Esophagus (tissue), 2 donors: ENCODE measurements around the gene KDR. TPM values are rescaled to one million over a fixed set of nuclear protein-coding genes. Genes with fewer than 3 reads are reported as not detected.

Experiments
- H3K27ac ChIP-seq, 2 donors: one replicate each; pipeline ENCODE4 v1.5.1; 2013; ENCODE audit warnings: low read depth in 2 of 2, mild to moderate bottlenecking in 2 of 2, inconsistent platforms in 1 of 2, low read length in 1 of 2, moderate library complexity in 1 of 2
- H3K27me3 ChIP-seq, 2 donors: one replicate each; pipeline ENCODE4 v1.6.1; 2013; ENCODE audit warnings: low read length in 2 of 2, control low read depth in 1 of 2, mild to moderate bottlenecking in 1 of 2; ENCODE audit not compliant: insufficient read depth in 2 of 2, control insufficient read depth in 1 of 2
- H3K36me3 ChIP-seq, 2 donors: one replicate each; pipeline ENCODE4 v1.6.1; 2013; ENCODE audit warnings: low read length in 1 of 2; ENCODE audit not compliant: control insufficient read depth in 2 of 2, insufficient read depth in 2 of 2
- H3K4me1 ChIP-seq, 2 donors: one replicate each; pipeline ENCODE4 v1.6.1; 2013; ENCODE audit warnings: low read length in 1 of 2; ENCODE audit not compliant: control insufficient read depth in 2 of 2, insufficient read depth in 2 of 2
- H3K4me3 ChIP-seq, 2 donors: one replicate each; pipeline ENCODE4 v1.5.1; 2013; ENCODE audit warnings: low read length in 2 of 2, mild to moderate bottlenecking in 2 of 2, low read depth in 1 of 2, moderate library complexity in 1 of 2
- H3K9me3 ChIP-seq, 2 donors: one replicate each; pipeline ENCODE4 v1.6.1; 2013; ENCODE audit warnings: mild to moderate bottlenecking in 2 of 2, low read depth in 1 of 2, low read length in 1 of 2, moderate library complexity in 1 of 2; ENCODE audit not compliant: control insufficient read depth in 2 of 2, insufficient read depth in 1 of 2
- WGBS, 2 donors: extraction: QIAGEN DNeasy Blood & Tissue Kit; methylation state at CpG; one replicate each; pipeline ENCODE4 v1.1.7; 2013; 5-methylcytosine and 5-hydroxymethylcytosine counted together
- polyA plus RNA-seq, 2 donors: library from polyadenylated mRNA; stranded (reverse); fragments of 200-250 nt; gene quantifications; one replicate each; pipeline ENCODE4 v1.2.3, GENCODE V29; 2013
- donor health status: healthy with polysubstance abuse.
- donor health status: Bipolar disorder and iron deficiency.

The KDR gene
- polyA plus RNA-seq, 2 donors, result 1.2 to 2.5 TPM

DNA sequence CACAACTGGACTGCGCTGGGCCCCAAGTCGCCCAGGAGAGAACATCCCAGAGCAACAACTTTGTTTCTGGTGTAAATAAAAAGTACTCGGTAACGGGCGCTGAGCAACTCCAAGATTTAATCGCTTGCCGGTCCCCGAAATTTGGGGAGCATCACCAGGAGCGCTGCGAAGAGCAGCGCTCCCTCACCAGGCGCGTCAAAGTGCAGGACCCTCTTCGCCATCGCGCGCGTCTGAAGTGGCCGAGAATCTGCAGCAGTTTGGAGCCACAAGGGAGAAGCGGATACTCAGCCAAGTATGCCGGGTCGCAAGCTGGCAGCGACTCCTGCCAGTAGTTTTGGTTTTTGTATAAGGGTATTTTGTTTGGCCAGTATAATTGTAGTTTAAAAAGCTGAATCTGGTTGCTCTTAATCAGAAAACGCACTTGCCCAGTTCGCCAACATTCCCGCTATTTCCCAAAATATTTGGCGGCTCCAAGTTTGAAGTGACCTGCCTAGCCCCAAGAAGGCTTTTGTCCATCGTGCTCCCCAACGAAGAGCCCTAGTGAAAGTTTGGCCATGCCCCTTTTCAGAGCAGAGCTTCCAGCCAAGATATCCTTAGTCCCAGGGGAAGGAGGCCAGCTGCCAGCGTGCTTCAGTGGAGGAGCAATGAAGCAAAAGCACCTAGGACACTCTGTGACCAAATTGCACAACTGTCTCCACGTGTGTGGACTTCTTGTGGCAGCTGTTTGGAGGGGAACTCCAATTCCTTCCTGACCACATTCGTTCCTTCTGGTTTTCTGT, 557 bp upstream of the KDR start:
- 5 to 7% methylated on average over 32 of the region's 32 CpGs for WGBS, 2 donors
- H3K4me3 ChIP-seq, result peak overlapping the region; percentile 38 to 51
- no peaks in the 10 kb centered on the region for H3K9me3 ChIP-seq
- H3K27ac ChIP-seq, result no peak overlapping the region
- H3K4me1 ChIP-seq, result peaks cover 6 to 9% of the 10 kb centered on the region in 2 donors
- no peaks in the 10 kb centered on the region for H3K36me3 ChIP-seq
- H3K27me3 ChIP-seq, result no peaks in the 10 kb centered on the region

DNA sequence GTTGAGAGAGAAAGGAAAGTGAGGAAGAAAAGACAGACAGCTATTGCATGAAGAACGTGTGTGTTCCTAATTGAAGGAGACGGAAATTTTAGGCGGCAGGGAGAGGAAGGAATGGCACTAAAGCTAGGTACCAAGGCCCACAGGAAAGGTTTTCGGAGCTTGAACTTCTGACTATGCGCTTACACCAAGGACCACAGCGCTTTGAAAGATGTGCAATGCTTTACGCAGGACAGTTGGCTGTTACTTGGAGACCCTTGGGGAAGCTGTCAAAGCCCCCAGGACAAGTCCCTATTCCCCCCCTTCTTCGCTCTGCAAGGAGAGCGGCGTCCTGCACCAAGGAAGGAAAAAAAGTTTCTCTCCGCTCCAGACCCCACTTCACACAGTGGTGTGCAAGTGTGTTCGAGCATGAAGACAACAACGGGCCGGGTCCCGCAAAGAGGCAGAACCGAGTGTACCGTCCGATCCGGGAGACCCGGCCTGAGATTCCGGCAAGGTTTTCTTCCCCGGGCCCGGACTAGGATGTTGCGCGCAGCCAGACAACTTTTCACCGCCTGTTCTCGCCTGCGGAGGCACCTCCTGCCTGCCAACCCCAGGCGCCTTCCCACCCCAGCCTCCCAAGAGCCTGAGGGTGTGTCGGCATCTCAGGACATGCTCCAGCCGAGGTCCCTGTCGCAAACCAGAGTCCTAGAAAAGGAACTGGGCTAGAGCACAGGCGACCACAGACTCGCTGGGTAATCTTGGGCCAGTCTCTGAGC, 896 bp downstream of the KDR start:
- peak overlapping the region in 1 of 2 donors; percentile 26 for H3K27ac ChIP-seq

DNA sequence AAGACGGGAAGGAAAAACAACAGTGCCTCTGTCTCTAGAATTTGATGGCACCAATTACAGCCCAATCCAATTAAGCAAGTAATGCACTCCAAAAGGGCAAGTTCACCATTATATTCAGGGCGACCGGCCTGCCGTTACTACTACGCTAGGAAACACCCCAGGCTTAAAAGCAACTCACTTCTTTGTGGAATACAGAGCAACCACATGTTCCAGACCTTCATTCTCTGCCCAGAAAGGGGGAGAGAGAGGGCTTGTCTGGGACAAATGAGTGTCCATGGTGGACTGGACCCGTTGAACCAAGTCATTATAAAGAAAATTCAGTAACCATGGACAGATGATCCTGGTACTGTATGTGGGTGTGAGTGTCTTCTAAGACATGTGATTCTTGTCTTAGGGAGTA, 1.6 kb downstream of the KDR start:
- H3K9me3 ChIP-seq, result no peaks in the 10 kb centered on the region
- H3K4me3 ChIP-seq, result peak overlapping the region in 1 of 2 donors; percentile 51
- WGBS, 2 donors, result 62 to 79% methylated on average over 6 of the region's 6 CpGs
- no peaks in the 10 kb centered on the region for H3K36me3 ChIP-seq
- H3K27me3 ChIP-seq, result no peaks in the 10 kb centered on the region
- H3K4me1 ChIP-seq, result peaks cover 6 to 9% of the 10 kb centered on the region in 2 donors
- peak overlapping the region in 1 of 2 donors; percentile 10 for H3K27ac ChIP-seq

More for the DNA sequence above, 896 bp downstream of the KDR start:
- Histone ChIP-seq H3K9me3 (no peaks in the 10 kb centered on the region), H3K4me3 (peak overlapping the region; percentile 38 to 51), H3K36me3 (no peaks in the 10 kb centered on the region), H3K27me3 (no peaks in the 10 kb centered on the region), H3K4me1 (peaks cover 6 to 9% of the 10 kb centered on the region in 2 donors)
- 18 to 22% methylated on average over 34 of the region's 34 CpGs for WGBS, 2 donors

DNA sequence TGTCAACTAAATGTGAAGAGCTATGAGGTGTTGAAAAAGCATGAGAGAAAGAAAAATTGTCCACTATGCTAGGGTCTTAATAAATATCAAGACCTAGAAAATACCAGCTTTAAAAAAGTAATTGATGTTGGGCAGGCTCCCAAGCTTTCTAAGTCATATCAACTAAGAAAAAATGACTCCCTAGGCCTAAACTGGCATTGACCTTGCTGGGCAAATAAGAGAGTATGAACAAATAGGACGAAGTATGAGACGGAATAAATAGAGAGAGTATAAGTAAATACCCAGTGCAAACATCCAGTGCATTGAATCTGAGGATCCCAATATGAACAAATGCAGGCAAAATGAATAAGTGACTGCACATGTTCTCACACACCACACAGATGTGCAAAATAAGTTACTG, 3.2 kb downstream of the KDR start:
- H3K4me3 ChIP-seq, result no peak overlapping the region
- 61 to 71% methylated on average over 2 of the region's 2 CpGs for WGBS, 2 donors
- no peaks in the 10 kb centered on the region for H3K36me3 ChIP-seq
- H3K27ac ChIP-seq, result no peak overlapping the region
- no peaks in the 10 kb centered on the region for H3K27me3 ChIP-seq
- peaks cover 6 to 9% of the 10 kb centered on the region in 2 donors for H3K4me1 ChIP-seq
- no peaks in the 10 kb centered on the region for H3K9me3 ChIP-seq

DNA sequence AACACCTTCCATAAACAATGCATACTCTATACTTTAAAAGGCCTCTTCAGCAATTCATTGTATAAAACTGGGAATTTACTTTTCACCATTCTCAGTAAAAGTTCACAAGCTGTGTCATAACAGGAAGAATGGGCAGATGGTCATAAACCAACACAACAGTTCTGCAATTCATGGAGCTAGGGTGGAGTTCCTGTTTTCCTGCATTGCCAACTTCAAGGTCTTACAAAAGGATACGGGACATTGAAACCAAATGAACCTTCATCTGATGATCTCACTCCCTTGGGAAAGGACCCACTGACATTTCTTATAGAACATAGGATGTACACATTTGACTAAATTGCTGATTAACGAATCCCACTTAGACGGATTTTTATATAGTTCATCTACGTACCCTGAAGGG, 4.1 kb downstream of the KDR start:
- Histone ChIP-seq H3K36me3 (no peaks in the 10 kb centered on the region), H3K27me3 (no peaks in the 10 kb centered on the region), H3K4me1 (peaks cover 6 to 9% of the 10 kb centered on the region in 2 donors), H3K27ac (no peak overlapping the region), H3K9me3 (no peaks in the 10 kb centered on the region), H3K4me3 (no peak overlapping the region)
- WGBS, 2 donors, result 70 to 80% methylated on average over 4 of the region's 4 CpGs

DNA sequence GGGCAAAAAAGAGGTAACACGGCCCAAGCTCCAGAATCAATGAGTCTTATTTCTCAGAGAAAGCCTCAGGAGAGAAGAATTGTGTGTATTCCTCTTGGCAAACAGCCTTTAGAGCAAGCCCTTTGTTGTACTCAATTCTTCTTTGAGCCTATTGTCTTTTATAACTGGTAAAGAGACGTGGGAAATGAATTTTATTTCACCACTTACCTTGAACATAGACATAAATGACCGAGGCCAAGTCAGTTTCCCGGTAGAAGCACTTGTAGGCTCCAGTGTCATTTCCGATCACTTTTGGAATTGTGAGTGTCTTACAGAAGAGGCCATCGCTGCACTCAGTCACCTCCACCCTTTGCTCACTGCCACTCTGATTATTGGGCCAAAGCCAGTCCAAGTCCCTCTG, 7.0 kb downstream of the KDR start:
- Histone ChIP-seq H3K4me3 (no peak overlapping the region), H3K9me3 (no peaks in the 10 kb centered on the region), H3K36me3 (no peaks in the 10 kb centered on the region), H3K4me1 (no peaks in the 10 kb centered on the region), H3K27ac (no peak overlapping the region), H3K27me3 (no peaks in the 10 kb centered on the region)
- WGBS, 2 donors, result 75% methylated on average over 6 of the region's 6 CpGs

DNA sequence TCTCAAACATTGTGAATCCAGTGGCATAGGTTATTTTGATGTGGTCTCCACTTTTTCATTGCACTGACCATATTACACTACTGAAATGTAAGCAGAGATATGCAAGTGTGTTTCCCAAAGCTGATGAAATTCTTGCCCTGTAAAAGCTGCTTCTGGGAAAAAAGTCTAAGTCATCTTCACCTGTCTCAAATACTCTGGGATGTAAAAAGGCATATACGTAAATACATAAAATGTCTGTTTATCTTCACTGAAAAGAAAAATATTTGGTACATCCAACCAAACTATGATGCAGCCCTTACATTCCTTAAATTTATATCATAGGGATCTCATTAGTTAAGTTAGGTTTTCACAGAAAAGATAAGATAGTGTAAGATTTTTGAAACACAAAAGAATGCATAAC, 7.9 kb downstream of the KDR start:
- no peaks in the 10 kb centered on the region for H3K27me3 ChIP-seq
- no peaks in the 10 kb centered on the region for H3K36me3 ChIP-seq
- H3K27ac ChIP-seq, result no peak overlapping the region
- no peaks in the 10 kb centered on the region for H3K9me3 ChIP-seq
- H3K4me1 ChIP-seq, result no peaks in the 10 kb centered on the region
- H3K4me3 ChIP-seq, result no peak overlapping the region
- 86 to 88% methylated on average over 1 of the region's 1 CpG for WGBS, 2 donors

DNA sequence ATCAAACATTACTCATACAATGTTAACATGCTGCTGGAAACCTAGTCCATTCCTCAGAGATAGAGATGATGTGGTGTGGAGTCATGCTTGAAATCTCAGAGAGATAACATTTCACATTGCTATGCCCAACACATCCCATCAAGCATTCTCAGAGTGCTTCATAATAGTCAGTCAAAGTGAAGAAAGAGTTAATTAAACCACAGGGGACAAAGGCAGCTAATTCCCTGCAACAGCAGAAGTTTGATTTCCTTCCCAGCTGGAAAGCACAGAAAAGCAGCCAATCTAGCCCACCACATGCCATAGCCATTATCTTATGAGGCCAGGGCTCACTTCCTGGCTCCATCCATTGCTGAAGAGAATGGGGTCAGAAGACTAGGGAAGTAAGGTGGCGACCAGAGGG, 8.9 kb downstream of the KDR start:
- Histone ChIP-seq H3K4me3 (no peak overlapping the region), H3K36me3 (no peaks in the 10 kb centered on the region), H3K27me3 (no peaks in the 10 kb centered on the region), H3K9me3 (no peaks in the 10 kb centered on the region), H3K27ac (no peak overlapping the region), H3K4me1 (no peaks in the 10 kb centered on the region)
- WGBS, 2 donors, result 45 to 60% methylated on average over 1 of the region's 1 CpG

DNA sequence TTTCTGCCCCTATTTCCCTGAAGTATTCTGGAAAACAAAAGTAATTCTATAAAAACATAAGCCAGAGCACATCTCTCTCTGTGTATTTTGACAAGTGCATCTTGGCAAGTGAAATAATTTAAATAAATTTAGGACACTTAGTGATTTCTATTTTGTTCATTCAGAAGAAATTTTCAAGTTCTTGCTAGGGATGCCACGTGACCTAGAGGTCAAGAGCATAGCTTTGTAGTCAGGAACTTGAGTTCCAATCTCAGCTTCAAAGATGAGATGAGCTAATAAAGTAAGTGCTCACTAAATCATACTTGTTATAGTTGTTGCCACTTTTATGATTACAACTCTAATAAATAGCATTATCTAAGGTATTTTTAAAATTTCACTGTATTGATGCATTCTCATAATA, 13.8 kb downstream of the KDR start:
- no peak overlapping the region for H3K4me3 ChIP-seq
- 53 to 61% methylated on average over 1 of the region's 1 CpG for whole genome bisulfite sequencing, 2 donors

More for the DNA sequence above, 13.8 kb downstream of the KDR start:
- H3K27ac ChIP-seq, result no peak overlapping the region
- peaks cover 0 to 1% of the 10 kb centered on the region in 2 donors for H3K4me1 ChIP-seq
- no peaks in the 10 kb centered on the region for H3K9me3 ChIP-seq
- H3K36me3 ChIP-seq, result no peaks in the 10 kb centered on the region
- no peaks in the 10 kb centered on the region for H3K27me3 ChIP-seq
